ENCODE data around the gene UNC13A. TPM values are rescaled to one million over a fixed set of nuclear protein-coding genes. Genes with fewer than 3 reads are reported as not detected.

The UNC13A gene
- total RNA-seq, 1 experiment from 2014 or later, result 0.21 TPM

DNA sequence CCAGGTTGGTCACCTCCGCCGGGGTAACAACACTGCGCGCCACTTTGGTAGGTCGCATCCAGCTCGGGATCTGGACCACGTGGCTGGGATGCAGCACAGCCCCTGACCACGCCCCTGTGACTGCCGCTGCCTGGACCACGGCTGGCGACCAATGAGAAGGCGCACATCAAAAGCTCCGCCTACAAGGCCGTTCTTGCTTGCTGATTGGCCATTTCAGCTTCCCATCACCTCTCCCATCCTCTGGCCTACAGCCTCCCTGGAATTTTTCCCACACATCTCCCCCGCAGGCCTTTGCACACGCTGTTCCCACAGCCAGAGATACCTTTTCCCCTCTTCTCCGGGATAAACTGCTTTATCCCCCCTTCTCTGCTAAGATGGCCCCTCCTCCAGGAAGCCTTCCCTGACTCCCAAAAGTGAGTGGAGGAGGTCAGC lies 18.6 kb upstream of the UNC13A start:
- H3K4me3 Mint-ChIP-seq (ENCODE audit: unreplicated experiment), result no peak overlapping the region

DNA sequence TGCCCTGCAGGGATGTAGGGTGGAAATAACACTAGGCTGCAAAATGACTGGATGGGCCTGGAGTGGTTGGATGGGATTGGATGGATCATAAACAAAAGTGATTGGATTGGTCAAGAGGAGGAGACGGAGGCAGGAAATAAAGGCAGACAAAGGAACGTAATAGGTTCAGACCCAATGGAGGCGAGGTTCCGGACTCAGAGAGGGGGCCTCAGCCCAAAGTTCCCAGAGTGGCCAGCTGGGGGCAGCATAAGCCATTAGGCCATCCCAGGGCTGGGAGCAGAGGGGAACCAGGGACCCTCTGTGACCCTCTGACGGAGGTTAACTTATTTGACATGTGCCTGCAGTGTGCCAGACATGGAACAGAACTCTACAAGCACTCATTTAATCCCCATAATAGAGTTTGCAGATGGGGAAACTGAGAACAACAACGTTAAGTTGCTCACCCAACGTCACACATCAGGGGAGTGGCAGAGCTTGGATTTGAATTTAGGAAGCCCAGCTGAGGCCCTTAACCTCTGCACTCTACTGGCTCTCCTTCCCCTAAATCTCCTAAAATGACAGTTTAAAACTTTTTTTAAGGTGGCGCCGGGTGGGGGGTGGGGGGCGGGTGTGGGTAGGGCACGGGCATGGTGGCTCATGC lies 15.8 kb upstream of the UNC13A start:
- TF ChIP-seq, protein P1, sequence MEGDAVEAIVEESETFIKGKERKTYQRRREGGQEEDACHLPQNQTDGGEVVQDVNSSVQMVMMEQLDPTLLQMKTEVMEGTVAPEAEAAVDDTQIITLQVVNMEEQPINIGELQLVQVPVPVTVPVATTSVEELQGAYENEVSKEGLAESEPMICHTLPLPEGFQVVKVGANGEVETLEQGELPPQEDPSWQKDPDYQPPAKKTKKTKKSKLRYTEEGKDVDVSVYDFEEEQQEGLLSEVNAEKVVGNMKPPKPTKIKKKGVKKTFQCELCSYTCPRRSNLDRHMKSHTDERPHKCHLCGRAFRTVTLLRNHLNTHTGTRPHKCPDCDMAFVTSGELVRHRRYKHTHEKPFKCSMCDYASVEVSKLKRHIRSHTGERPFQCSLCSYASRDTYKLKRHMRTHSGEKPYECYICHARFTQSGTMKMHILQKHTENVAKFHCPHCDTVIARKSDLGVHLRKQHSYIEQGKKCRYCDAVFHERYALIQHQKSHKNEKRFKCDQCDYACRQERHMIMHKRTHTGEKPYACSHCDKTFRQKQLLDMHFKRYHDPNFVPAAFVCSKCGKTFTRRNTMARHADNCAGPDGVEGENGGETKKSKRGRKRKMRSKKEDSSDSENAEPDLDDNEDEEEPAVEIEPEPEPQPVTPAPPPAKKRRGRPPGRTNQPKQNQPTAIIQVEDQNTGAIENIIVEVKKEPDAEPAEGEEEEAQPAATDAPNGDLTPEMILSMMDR (IDR thresholded peaks at IDR 0.05; ENCODE audit: unreplicated experiment), result peak; percentile 70
- H3K27me3 Mint-ChIP-seq (ENCODE audit: insufficient read depth, unreplicated experiment), result peaks cover 16% of the 10 kb centered on the region
- H3K4me1 Mint-ChIP-seq (ENCODE audit: insufficient read depth, unreplicated experiment), result peaks cover 3% of the 10 kb centered on the region
- intact Hi-C loops (cut with micrococcal nuclease), result loop anchor here (1.0 kb wide), 1 partner anchor 62 kb away; no protein-coding TSS in a partner anchor
- no peak overlapping the region for H3K4me3 Mint-ChIP-seq (ENCODE audit: unreplicated experiment)
- CTCF ChIA-PET, result interaction anchor here (0.7 to 1.8 kb wide), 6 partner anchors 11 to 151 kb away, joined by 3 to 7 read pairs (median 4); no protein-coding TSS in a partner anchor
- no peak overlapping the region for H3K27ac Mint-ChIP-seq (ENCODE audit: low read depth, unreplicated experiment)
- POLR2A ChIA-PET, result no interaction called here
- H3K9me3 Mint-ChIP-seq (ENCODE audit: unreplicated experiment), result no peaks in the 10 kb centered on the region
- peak; percentile 46 for DNase-seq (ENCODE audit: unreplicated experiment)
- no TSS peak for BruUV-seq (replicated peaks)
- no peaks in the 10 kb centered on the region for H3K36me3 Mint-ChIP-seq (ENCODE audit: insufficient read depth, unreplicated experiment)

More for the DNA sequence above, 18.6 kb upstream of the UNC13A start:
- Mint-ChIP-seq H3K4me1 (ENCODE audit: insufficient read depth, unreplicated experiment) (no peaks in the 10 kb centered on the region), H3K36me3 (ENCODE audit: insufficient read depth, unreplicated experiment) (no peaks in the 10 kb centered on the region), H3K27me3 (ENCODE audit: insufficient read depth, unreplicated experiment) (no peaks in the 10 kb centered on the region), H3K9me3 (ENCODE audit: unreplicated experiment) (no peaks in the 10 kb centered on the region), H3K27ac (ENCODE audit: low read depth, unreplicated experiment) (no peak overlapping the region)
- intact Hi-C loops (cut with micrococcal nuclease), result no loop called here
- POLR2A ChIA-PET, result interaction anchor here (1.0 kb wide), 1 partner anchor 12 kb away, joined by 4 read pairs; the partner anchor contains the start of gene MAP1S
- CTCF ChIA-PET, result interaction anchor here (0.7 to 2.5 kb wide), 3 partner anchors 34 to 60 kb away, joined by 3 to 15 read pairs (median 3); no protein-coding TSS in a partner anchor
- TF ChIP-seq, protein P1 (IDR thresholded peaks at IDR 0.05; ENCODE audit: unreplicated experiment), result no peak
- no peak for DNase-seq (ENCODE audit: unreplicated experiment)
- no TSS peak for BruUV-seq (replicated peaks)

DNA sequence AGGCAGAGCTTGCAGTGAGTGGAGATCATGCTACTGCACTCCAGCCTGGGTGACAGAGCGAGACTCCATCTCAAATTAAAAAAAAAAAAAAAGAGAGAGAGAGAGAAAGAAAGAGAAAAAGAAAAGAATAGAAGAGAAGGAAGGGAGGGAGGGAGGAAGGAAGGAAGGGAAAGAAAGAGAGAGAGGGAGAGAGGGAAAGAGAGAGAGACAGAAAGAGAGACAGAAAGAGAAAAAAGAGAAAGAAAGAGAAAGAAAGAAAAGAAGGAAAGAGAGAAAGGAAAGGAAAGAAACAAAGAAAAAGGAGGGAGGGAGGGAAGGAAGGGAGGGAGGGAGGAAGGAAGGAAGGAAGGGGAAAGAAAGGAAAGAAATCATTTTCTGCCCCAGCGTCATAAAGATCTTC lies 7.0 kb upstream of the UNC13A start:
- Mint-ChIP-seq H3K27me3 (ENCODE audit: insufficient read depth, unreplicated experiment) (peaks cover 65% of the 10 kb centered on the region), H3K36me3 (ENCODE audit: insufficient read depth, unreplicated experiment) (no peaks in the 10 kb centered on the region), H3K27ac (ENCODE audit: low read depth, unreplicated experiment) (no peak overlapping the region), H3K9me3 (ENCODE audit: unreplicated experiment) (no peaks in the 10 kb centered on the region), H3K4me3 (ENCODE audit: unreplicated experiment) (no peak overlapping the region), H3K4me1 (ENCODE audit: insufficient read depth, unreplicated experiment) (peaks cover 4% of the 10 kb centered on the region)
- intact Hi-C loops (cut with micrococcal nuclease), result no loop called here
- ChIA-PET CTCF (no interaction called here), POLR2A (no interaction called here)
- TF ChIP-seq, protein P1 (IDR thresholded peaks at IDR 0.05; ENCODE audit: unreplicated experiment), result no peak
- BruUV-seq (replicated peaks), result no TSS peak
- no peak for DNase-seq (ENCODE audit: unreplicated experiment)

DNA sequence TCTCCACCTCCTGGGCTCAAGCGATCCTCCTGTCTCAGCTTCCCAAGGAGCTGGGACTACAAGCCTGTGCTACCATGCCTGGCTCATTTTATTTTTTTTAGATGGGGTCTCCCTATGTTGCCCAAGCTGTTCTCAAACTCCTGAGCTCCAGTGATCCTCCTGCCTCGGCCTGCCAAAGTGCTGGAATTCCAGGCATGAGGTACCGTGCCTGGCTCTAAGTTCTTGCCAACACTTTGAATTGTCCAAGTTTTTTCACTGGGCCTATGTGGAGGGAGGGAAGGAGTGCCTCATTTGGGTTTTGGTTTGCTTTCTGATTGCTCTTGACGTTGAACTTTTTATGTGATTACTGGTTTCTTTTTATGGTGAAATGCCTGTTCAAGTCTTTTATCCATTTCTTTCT lies 4.4 kb upstream of the UNC13A start:
- Mint-ChIP-seq H3K27ac (ENCODE audit: low read depth, unreplicated experiment) (no peak overlapping the region), H3K4me1 (ENCODE audit: insufficient read depth, unreplicated experiment) (peaks cover 9% of the 10 kb centered on the region), H3K4me3 (ENCODE audit: unreplicated experiment) (no peak overlapping the region), H3K36me3 (ENCODE audit: insufficient read depth, unreplicated experiment) (no peaks in the 10 kb centered on the region), H3K9me3 (ENCODE audit: unreplicated experiment) (no peaks in the 10 kb centered on the region), H3K27me3 (ENCODE audit: insufficient read depth, unreplicated experiment) (peaks cover 55% of the 10 kb centered on the region)
- no peak for DNase-seq (ENCODE audit: unreplicated experiment)
- intact Hi-C loops (cut with micrococcal nuclease), result no loop called here
- TF ChIP-seq, protein P1 (IDR thresholded peaks at IDR 0.05; ENCODE audit: unreplicated experiment), result no peak
- ChIA-PET CTCF (interaction anchor here (0.6 to 1.6 kb wide), 4 partner anchors 10 to 540 kb away, joined by 3 to 4 read pairs (median 4); no protein-coding TSS in a partner anchor), POLR2A (no interaction called here)
- no TSS peak for BruUV-seq (replicated peaks)
